Stomach (tissue), 4 donors: ENCODE data around the gene CLDN2.

ENCODE experiments used
- CTCF ChIP-seq, 7 experiments: fragments of 450-650 bp in 4 of 7; fragments of 200-600 bp in 3 of 7; sonication (generic) in 3 of 7; IDR thresholded peaks; one replicate each; pipeline ENCODE4 v1.5.1; 2016 to 2019; ENCODE audit warnings: antibody characterized with exemption in 7 of 7, control low read depth in 2 of 7, mild to moderate bottlenecking in 1 of 7
- POLR2A ChIP-seq, 4 donors: fragments of 450-650 bp; IDR thresholded peaks; one replicate each; pipeline ENCODE4 v1.6.1; 2016; ENCODE audit warnings: antibody characterized with exemption in 4 of 4, control low read depth in 2 of 4, mild to moderate bottlenecking in 1 of 4, moderate library complexity in 1 of 4

- no peak for TF ChIP-seq CTCF (IDR thresholded peaks at IDR 0.05)
- TF ChIP-seq POLR2A (IDR thresholded peaks at IDR 0.05), result no peak
Measured at GRCh38 chrX:106894978-106895452, 25.2 kb upstream of the CLDN2 start.
